WTC11 (cell line): ENCODE results near the gene SMYD3. TPM values are rescaled to one million over a fixed set of nuclear protein-coding genes. Genes with fewer than 3 reads are reported as not detected.

Experiments
- ATAC-seq: fragments of 200-7000 bp; cut with Tn5 transposase; 2 replicates; pipeline ENCODE4 v1.10.0; 2021; ENCODE audit warnings: mild to moderate bottlenecking, moderate library complexity
- CTCF ChIA-PET: fragments of 300-600 bp; sonication (Branson Sonifier 250); formaldehyde crosslinking; loops from one replicate; lab custom pipeline; 2021; ENCODE audit warnings: antibody characterized with exemption; lab: Charles Lee
- POLR2A ChIA-PET: fragments of 350-600 bp; sonication (Branson Sonifier 250); formaldehyde crosslinking; loops from one replicate; lab custom pipeline; 2021; ENCODE audit warnings: antibody characterized with exemption; lab: Charles Lee
- DNase-seq: peaks from one replicate; pipeline ENCODE4 v3.0.0; 2021; ENCODE audit warnings: low spot score
- H3K27ac Mint-ChIP-seq: 2 replicates; pipeline ENCODE4 v1.8.0; 2021; ENCODE audit warnings: mixed read lengths
- H3K27me3 Mint-ChIP-seq: 2 replicates; pipeline ENCODE4 v1.8.0; 2021; ENCODE audit warnings: low read depth, mild to moderate bottlenecking, moderate library complexity, mixed read lengths
- H3K36me3 Mint-ChIP-seq: 2 replicates; pipeline ENCODE4 v1.8.0; 2021; ENCODE audit warnings: mixed read lengths
- H3K4me1 Mint-ChIP-seq: 2 replicates; pipeline ENCODE4 v1.8.0; 2022; ENCODE audit warnings: mixed read lengths
- H3K4me3 Mint-ChIP-seq: 2 replicates; pipeline ENCODE4 v1.8.0; 2021; ENCODE audit warnings: mild to moderate bottlenecking, moderate library complexity, mixed read lengths
- H3K9me3 Mint-ChIP-seq: 2 replicates; pipeline ENCODE4 v1.8.0; 2021; ENCODE audit warnings: mixed read lengths
- CBFB ChIP-seq: sonication (generic); formaldehyde crosslinking; IDR thresholded peaks from 2 replicates; pipeline ENCODE4 v1.8.1; 2022; ENCODE audit warnings: mild to moderate bottlenecking, low read depth, missing genetic modification reagents
- FOXJ3 ChIP-seq: sonication (generic); formaldehyde crosslinking; IDR thresholded peaks from 2 replicates; pipeline ENCODE4 v1.9.0; 2021; ENCODE audit warnings: missing genetic modification reagents, mild to moderate bottlenecking, borderline replicate concordance
- FOXK1 ChIP-seq: sonication (generic); formaldehyde crosslinking; IDR thresholded peaks from 2 replicates; pipeline ENCODE4 v1.8.0; 2022; ENCODE audit warnings: mild to moderate bottlenecking, moderate library complexity, missing genetic modification reagents
- GABPB1 ChIP-seq: sonication (generic); formaldehyde crosslinking; IDR thresholded peaks from 2 replicates; pipeline ENCODE4 v1.8.1; 2023; ENCODE audit warnings: mild to moderate bottlenecking, missing genetic modification reagents
- JAZF1 ChIP-seq: fragments of 250-450 bp; sonication (Bioruptor Pico); IDR thresholded peaks from 2 replicates; pipeline ENCODE4 v1.9.0; 2021; ENCODE audit warnings: moderate library complexity, mild to moderate bottlenecking, inconsistent platforms
- JUN ChIP-seq: sonication (generic); formaldehyde crosslinking; IDR thresholded peaks from 2 replicates; pipeline ENCODE4 v1.8.0; 2023; ENCODE audit warnings: mild to moderate bottlenecking, missing genetic modification reagents
- MXD4 ChIP-seq: fragments of 250-450 bp; sonication (Bioruptor Pico); IDR thresholded peaks from 2 replicates; pipeline ENCODE4 v1.8.0; 2021; ENCODE audit warnings: mild to moderate bottlenecking, moderate library complexity, borderline replicate concordance
- MYBL2 ChIP-seq: sonication (generic); formaldehyde crosslinking; IDR thresholded peaks from 2 replicates; pipeline ENCODE4 v1.8.1; 2023; ENCODE audit warnings: mild to moderate bottlenecking, moderate library complexity, missing genetic modification reagents
- NFATC4 ChIP-seq: fragments of 250-450 bp; sonication (Bioruptor Pico); IDR thresholded peaks from 2 replicates; pipeline ENCODE4 v1.9.0; 2021; ENCODE audit warnings: mild to moderate bottlenecking
- NFYB ChIP-seq: sonication (generic); formaldehyde crosslinking; conservative IDR thresholded peaks from 2 replicates; pipeline ENCODE4 v1.8.0; 2022; ENCODE audit warnings: low read depth, missing genetic modification reagents
- PRRX2 ChIP-seq: fragments of 250-450 bp; sonication (Bioruptor Pico); IDR thresholded peaks from 2 replicates; pipeline ENCODE4 v1.8.0; 2021; ENCODE audit warnings: mild to moderate bottlenecking
- RELA ChIP-seq: sonication (generic); formaldehyde crosslinking; IDR thresholded peaks from 2 replicates; pipeline ENCODE4 v1.8.1; 2022; ENCODE audit warnings: missing genetic modification reagents, mild to moderate bottlenecking, borderline replicate concordance
- RORB ChIP-seq: fragments of 250-450 bp; sonication (Bioruptor Pico); IDR thresholded peaks from 2 replicates; pipeline ENCODE4 v1.9.0; 2021; ENCODE audit warnings: mild to moderate bottlenecking
- TP53 ChIP-seq: sonication (generic); formaldehyde crosslinking; IDR thresholded peaks from 2 replicates; pipeline ENCODE4 v1.8.1; 2023; ENCODE audit warnings: mild to moderate bottlenecking, missing genetic modification reagents
- ZNF121 ChIP-seq: sonication (generic); formaldehyde crosslinking; IDR thresholded peaks from 2 replicates; pipeline ENCODE4 v1.8.0; 2023; ENCODE audit warnings: missing genetic modification reagents
- ZNF396 ChIP-seq: fragments of 250-450 bp; sonication (Bioruptor Pico); IDR thresholded peaks from 2 replicates; pipeline ENCODE4 v1.8.0; 2021; ENCODE audit warnings: mild to moderate bottlenecking, moderate library complexity, borderline replicate concordance
- total RNA-seq: library from RNA; stranded (reverse); gene quantifications from 3 replicates; pipeline ENCODE4 v1.2.3, GENCODE V29; 2021
- TF ChIP-seq, protein P1 (sequence below): sonication (generic); formaldehyde crosslinking; IDR thresholded peaks from 2 replicates; pipeline ENCODE4 v1.8.0; 2022; ENCODE audit warnings: mild to moderate bottlenecking, missing genetic modification reagents
- TF ChIP-seq, protein P2 (sequence below): sonication (generic); formaldehyde crosslinking; IDR thresholded peaks from 2 replicates; pipeline ENCODE4 v1.8.0; 2022; ENCODE audit warnings: mild to moderate bottlenecking, missing genetic modification reagents
- TF ChIP-seq, protein P3 (sequence below): sonication (generic); formaldehyde crosslinking; IDR thresholded peaks from 2 replicates; pipeline ENCODE4 v1.8.1; 2022; ENCODE audit warnings: low read depth, mild to moderate bottlenecking, moderate library complexity, missing genetic modification reagents, borderline replicate concordance
- TF ChIP-seq, protein P4 (sequence below): fragments of 250-450 bp; sonication (Bioruptor Pico); IDR thresholded peaks from 2 replicates; pipeline ENCODE4 v1.9.0; 2021; ENCODE audit warnings: mild to moderate bottlenecking
- TF ChIP-seq, protein P5 (sequence below): sonication (generic); formaldehyde crosslinking; conservative IDR thresholded peaks from 2 replicates; pipeline ENCODE4 v1.8.1; 2022; ENCODE audit warnings: mild to moderate bottlenecking, missing genetic modification reagents
- TF ChIP-seq, protein P6 (sequence below): fragments of 250-450 bp; sonication (Bioruptor Pico); IDR thresholded peaks from 2 replicates; pipeline ENCODE4 v2.1.2; 2022; ENCODE audit warnings: mild to moderate bottlenecking, moderate library complexity
- TF ChIP-seq, protein P7 (sequence below): sonication (generic); formaldehyde crosslinking; IDR thresholded peaks from 2 replicates; pipeline ENCODE4 v1.8.1; 2023; ENCODE audit warnings: mild to moderate bottlenecking, moderate library complexity, missing genetic modification reagents
- TF ChIP-seq, protein P8 (sequence below): fragments of 250-450 bp; sonication (Bioruptor Pico); IDR thresholded peaks from 2 replicates; pipeline ENCODE4 v1.9.0; 2021; ENCODE audit warnings: moderate library complexity, mild to moderate bottlenecking, inconsistent platforms, borderline replicate concordance

Gene SMYD3
- total RNA-seq, 1 experiment from 2014 or later, result 21.4 TPM

DNA sequence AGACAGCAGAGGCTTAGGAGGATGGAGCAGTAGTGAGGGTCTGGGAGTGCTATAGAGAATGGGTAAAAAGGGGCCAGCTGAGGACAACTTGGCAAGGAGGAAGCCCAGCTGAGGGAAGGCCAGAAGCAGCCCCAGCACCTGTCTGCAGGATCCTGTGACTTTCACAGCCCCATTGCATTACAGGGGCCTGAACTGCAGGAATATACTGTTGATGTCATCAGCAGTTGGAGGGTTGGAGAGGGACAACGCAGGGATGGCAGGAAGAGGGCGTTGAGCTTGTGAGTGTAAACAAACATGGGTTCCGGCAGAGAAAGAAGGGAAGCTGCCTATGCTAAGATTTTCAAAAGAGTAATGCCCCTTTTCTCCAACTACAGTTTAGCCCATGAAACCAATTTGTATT is 628.5 kb downstream of the SMYD3 start:
- ATAC-seq, result no peak
- ChIA-PET CTCF (interaction anchor here (0.8 to 1.3 kb wide), 2 partner anchors 10 to 726 kb away, joined by 3 to 7 read pairs; no protein-coding TSS in a partner anchor), POLR2A (no interaction called here)
- TF ChIP-seq, protein P1, sequence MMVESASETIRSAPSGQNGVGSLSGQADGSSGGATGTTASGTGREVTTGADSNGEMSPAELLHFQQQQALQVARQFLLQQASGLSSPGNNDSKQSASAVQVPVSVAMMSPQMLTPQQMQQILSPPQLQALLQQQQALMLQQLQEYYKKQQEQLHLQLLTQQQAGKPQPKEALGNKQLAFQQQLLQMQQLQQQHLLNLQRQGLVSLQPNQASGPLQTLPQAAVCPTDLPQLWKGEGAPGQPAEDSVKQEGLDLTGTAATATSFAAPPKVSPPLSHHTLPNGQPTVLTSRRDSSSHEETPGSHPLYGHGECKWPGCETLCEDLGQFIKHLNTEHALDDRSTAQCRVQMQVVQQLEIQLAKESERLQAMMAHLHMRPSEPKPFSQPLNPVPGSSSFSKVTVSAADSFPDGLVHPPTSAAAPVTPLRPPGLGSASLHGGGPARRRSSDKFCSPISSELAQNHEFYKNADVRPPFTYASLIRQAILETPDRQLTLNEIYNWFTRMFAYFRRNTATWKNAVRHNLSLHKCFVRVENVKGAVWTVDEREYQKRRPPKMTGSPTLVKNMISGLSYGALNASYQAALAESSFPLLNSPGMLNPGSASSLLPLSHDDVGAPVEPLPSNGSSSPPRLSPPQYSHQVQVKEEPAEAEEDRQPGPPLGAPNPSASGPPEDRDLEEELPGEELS (CRISPR knock-in tag), result no peak
- TF ChIP-seq TP53 (no peak), GABPB1 (CRISPR knock-in tag) (no peak), NFATC4 (no peak), ZNF396 (CRISPR knock-in tag) (no peak), CBFB (CRISPR knock-in tag) (no peak), PRRX2 (CRISPR knock-in tag) (no peak), FOXK1 (CRISPR knock-in tag) (no peak), MYBL2 (CRISPR knock-in tag) (no peak), JAZF1 (no peak), RELA (CRISPR knock-in tag) (no peak), MXD4 (no peak), ZNF121 (no peak), FOXJ3 (no peak)
- TF ChIP-seq, protein P2, sequence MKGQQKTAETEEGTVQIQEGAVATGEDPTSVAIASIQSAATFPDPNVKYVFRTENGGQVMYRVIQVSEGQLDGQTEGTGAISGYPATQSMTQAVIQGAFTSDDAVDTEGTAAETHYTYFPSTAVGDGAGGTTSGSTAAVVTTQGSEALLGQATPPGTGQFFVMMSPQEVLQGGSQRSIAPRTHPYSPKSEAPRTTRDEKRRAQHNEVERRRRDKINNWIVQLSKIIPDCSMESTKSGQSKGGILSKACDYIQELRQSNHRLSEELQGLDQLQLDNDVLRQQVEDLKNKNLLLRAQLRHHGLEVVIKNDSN (CRISPR knock-in tag), result no peak
- TF ChIP-seq, protein P3, sequence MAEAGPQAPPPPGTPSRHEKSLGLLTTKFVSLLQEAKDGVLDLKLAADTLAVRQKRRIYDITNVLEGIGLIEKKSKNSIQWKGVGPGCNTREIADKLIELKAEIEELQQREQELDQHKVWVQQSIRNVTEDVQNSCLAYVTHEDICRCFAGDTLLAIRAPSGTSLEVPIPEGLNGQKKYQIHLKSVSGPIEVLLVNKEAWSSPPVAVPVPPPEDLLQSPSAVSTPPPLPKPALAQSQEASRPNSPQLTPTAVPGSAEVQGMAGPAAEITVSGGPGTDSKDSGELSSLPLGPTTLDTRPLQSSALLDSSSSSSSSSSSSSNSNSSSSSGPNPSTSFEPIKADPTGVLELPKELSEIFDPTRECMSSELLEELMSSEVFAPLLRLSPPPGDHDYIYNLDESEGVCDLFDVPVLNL (CRISPR knock-in tag), result no peak
- TF ChIP-seq, protein P4, sequence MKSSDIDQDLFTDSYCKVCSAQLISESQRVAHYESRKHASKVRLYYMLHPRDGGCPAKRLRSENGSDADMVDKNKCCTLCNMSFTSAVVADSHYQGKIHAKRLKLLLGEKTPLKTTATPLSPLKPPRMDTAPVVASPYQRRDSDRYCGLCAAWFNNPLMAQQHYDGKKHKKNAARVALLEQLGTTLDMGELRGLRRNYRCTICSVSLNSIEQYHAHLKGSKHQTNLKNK (CRISPR knock-in tag), result no peak
- no peak overlapping the region for H3K27ac Mint-ChIP-seq
- DNase-seq, result no peak
- no peak overlapping the region for H3K4me3 Mint-ChIP-seq
- H3K4me1 Mint-ChIP-seq, result no peaks in the 10 kb centered on the region
- no peaks in the 10 kb centered on the region for H3K9me3 Mint-ChIP-seq
- no peaks in the 10 kb centered on the region for H3K36me3 Mint-ChIP-seq
- H3K27me3 Mint-ChIP-seq, result no peaks in the 10 kb centered on the region

DNA sequence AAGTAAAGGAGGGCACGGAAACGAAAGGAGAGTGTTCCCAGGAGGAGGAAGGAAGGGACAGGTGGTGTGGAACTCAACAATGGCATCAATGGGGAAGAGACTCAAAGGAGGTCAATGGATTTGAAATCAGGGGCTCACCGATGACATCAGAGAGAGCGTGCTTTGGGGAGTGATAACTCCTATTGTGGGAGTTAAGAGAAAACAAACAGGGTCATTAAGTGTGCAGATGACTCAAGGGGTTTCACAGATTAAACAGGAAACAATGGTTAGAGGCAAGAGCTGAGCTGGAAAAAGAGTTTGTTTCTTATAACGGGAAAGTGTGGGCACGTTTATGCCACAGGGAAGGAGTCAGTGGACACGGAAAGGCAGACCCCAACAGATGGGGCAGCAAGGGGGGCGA is 629.1 kb downstream of the SMYD3 start:
- Mint-ChIP-seq H3K9me3 (no peaks in the 10 kb centered on the region), H3K4me1 (no peaks in the 10 kb centered on the region)
- DNase-seq, result no peak

DNA sequence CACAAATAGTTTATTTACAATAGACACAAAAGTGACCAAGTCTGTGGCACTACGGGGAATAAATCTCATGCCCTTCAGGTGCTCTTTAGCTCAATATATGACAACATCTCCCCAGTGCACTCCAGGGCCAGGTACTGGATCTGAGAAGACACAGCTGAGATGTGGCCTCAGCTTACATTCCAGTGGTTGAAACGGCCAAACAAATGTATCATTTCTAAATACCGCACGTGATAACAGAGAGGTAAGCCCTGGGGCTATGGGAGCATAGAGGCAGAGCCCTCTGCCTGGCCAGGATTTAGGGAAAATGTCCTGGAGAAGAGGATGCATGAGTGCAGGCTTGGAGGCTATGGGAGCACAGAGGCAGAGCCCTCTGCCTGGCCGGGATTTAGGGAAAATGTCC is 630.5 kb downstream of the SMYD3 start:
- POLR2A ChIA-PET, result no interaction called here
- TF ChIP-seq, protein P5, sequence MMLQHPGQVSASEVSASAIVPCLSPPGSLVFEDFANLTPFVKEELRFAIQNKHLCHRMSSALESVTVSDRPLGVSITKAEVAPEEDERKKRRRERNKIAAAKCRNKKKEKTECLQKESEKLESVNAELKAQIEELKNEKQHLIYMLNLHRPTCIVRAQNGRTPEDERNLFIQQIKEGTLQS (CRISPR knock-in tag), result no peak
- TF ChIP-seq ZNF396 (CRISPR knock-in tag), result no peak
- TF ChIP-seq JUN (CRISPR knock-in tag), result no peak
- no peak for TF ChIP-seq NFYB (CRISPR knock-in tag)
- TF ChIP-seq, protein P2 (CRISPR knock-in tag), result no peak
- TF ChIP-seq, protein P6, sequence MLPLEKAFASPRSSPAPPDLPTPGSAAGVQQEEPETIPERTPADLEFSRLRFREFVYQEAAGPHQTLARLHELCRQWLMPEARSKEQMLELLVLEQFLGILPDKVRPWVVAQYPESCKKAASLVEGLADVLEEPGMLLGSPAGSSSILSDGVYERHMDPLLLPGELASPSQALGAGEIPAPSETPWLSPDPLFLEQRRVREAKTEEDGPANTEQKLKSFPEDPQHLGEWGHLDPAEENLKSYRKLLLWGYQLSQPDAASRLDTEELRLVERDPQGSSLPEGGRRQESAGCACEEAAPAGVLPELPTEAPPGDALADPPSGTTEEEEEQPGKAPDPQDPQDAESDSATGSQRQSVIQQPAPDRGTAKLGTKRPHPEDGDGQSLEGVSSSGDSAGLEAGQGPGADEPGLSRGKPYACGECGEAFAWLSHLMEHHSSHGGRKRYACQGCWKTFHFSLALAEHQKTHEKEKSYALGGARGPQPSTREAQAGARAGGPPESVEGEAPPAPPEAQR (CRISPR knock-in tag), result no peak
- TF ChIP-seq, protein P7, sequence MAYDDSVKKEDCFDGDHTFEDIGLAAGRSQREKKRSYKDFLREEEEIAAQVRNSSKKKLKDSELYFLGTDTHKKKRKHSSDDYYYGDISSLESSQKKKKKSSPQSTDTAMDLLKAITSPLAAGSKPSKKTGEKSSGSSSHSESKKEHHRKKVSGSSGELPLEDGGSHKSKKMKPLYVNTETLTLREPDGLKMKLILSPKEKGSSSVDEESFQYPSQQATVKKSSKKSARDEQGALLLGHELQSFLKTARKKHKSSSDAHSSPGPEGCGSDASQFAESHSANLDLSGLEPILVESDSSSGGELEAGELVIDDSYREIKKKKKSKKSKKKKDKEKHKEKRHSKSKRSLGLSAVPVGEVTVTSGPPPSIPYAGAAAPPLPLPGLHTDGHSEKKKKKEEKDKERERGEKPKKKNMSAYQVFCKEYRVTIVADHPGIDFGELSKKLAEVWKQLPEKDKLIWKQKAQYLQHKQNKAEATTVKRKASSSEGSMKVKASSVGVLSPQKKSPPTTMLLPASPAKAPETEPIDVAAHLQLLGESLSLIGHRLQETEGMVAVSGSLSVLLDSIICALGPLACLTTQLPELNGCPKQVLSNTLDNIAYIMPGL (CRISPR knock-in tag), result no peak
- TF ChIP-seq, protein P8, sequence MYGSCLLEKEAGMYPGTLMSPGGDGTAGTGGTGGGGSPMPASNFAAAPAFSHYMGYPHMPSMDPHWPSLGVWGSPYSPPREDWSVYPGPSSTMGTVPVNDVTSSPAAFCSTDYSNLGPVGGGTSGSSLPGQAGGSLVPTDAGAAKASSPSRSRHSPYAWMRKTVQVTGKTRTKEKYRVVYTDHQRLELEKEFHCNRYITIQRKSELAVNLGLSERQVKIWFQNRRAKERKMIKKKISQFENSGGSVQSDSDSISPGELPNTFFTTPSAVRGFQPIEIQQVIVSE (CRISPR knock-in tag), result no peak

More for the DNA sequence above, 629.1 kb downstream of the SMYD3 start:
- no peak for TF ChIP-seq RORB (CRISPR knock-in tag)
- no peaks in the 10 kb centered on the region for H3K27me3 Mint-ChIP-seq
- ATAC-seq, result no peak
- CTCF ChIA-PET, result interaction anchor here (1.3 kb wide), 1 partner anchor 11 kb away, joined by 7 read pairs; no protein-coding TSS in a partner anchor
- no peaks in the 10 kb centered on the region for H3K36me3 Mint-ChIP-seq
- H3K27ac Mint-ChIP-seq, result no peak overlapping the region
- POLR2A ChIA-PET, result no interaction called here
- no peak overlapping the region for H3K4me3 Mint-ChIP-seq

More for the DNA sequence above, 630.5 kb downstream of the SMYD3 start:
- DNase-seq (no peak), ATAC-seq (no peak)
- no peaks in the 10 kb centered on the region for H3K27me3 Mint-ChIP-seq
- CTCF ChIA-PET, result interaction anchor here (5.0 kb wide), 1 partner anchor 12 kb away, joined by 29 read pairs; no protein-coding TSS in a partner anchor
- H3K4me1 Mint-ChIP-seq, result no peaks in the 10 kb centered on the region
- H3K27ac Mint-ChIP-seq, result no peak overlapping the region
- no peaks in the 10 kb centered on the region for H3K9me3 Mint-ChIP-seq
- no peak overlapping the region for H3K4me3 Mint-ChIP-seq
- H3K36me3 Mint-ChIP-seq, result no peaks in the 10 kb centered on the region
